ENCODE data around the gene POC1B.

POC1B gene

GRCh38 chr12:89516633-89517032 is 9.2 kb downstream of the POC1B start:
- no peak for ATAC-seq
- no peak for TF ChIP-seq ARNTL (CRISPR knock-in tag; IDR thresholded peaks at IDR 0.05; ENCODE audit: borderline replicate concordance, low read depth)
- TF ChIP-seq, protein P1, sequence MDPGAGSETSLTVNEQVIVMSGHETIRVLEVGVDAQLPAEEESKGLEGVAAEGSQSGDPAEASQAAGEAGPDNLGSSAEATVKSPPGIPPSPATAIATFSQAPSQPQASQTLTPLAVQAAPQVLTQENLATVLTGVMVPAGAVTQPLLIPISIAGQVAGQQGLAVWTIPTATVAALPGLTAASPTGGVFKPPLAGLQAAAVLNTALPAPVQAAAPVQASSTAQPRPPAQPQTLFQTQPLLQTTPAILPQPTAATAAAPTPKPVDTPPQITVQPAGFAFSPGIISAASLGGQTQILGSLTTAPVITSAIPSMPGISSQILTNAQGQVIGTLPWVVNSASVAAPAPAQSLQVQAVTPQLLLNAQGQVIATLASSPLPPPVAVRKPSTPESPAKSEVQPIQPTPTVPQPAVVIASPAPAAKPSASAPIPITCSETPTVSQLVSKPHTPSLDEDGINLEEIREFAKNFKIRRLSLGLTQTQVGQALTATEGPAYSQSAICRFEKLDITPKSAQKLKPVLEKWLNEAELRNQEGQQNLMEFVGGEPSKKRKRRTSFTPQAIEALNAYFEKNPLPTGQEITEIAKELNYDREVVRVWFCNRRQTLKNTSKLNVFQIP (CRISPR knock-in tag; IDR thresholded peaks at IDR 0.05; ENCODE audit: borderline replicate concordance, low read depth): no peak
- no peak for TF ChIP-seq ESRRG (CRISPR knock-in tag; IDR thresholded peaks at IDR 0.05)
- TF ChIP-seq ZNF565 (CRISPR knock-in tag; conservative IDR thresholded peaks at IDR 0.05; ENCODE audit: low read depth): no peak
- no peak for TF ChIP-seq ZC3H10 (CRISPR knock-in tag; IDR thresholded peaks at IDR 0.05)
- TF ChIP-seq, protein P2, sequence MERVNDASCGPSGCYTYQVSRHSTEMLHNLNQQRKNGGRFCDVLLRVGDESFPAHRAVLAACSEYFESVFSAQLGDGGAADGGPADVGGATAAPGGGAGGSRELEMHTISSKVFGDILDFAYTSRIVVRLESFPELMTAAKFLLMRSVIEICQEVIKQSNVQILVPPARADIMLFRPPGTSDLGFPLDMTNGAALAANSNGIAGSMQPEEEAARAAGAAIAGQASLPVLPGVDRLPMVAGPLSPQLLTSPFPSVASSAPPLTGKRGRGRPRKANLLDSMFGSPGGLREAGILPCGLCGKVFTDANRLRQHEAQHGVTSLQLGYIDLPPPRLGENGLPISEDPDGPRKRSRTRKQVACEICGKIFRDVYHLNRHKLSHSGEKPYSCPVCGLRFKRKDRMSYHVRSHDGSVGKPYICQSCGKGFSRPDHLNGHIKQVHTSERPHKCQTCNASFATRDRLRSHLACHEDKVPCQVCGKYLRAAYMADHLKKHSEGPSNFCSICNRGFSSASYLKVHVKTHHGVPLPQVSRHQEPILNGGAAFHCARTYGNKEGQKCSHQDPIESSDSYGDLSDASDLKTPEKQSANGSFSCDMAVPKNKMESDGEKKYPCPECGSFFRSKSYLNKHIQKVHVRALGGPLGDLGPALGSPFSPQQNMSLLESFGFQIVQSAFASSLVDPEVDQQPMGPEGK (CRISPR knock-in tag; IDR thresholded peaks at IDR 0.05; ENCODE audit: borderline replicate concordance): no peak

DNA sequence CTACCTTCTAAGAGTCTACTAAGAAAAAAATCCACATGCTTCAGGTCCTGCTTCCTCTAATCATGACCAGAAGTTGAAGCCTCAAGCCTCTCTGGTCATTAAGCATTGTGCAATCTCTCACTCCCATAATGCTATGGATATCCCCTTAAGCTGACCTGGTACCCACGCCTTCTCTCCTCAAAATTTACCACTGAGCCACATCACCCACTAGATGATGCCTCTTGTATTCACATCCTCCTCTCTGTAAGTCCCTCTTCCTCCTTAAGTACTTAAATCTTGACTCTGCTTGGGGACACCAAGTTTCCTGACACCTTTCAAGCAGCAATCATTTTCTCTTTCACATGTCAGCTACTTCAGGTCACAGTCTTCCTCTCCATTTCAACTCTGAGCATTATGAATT is 11.1 kb downstream of the POC1B start:
- ATAC-seq: no peak
- TF ChIP-seq, protein P3, sequence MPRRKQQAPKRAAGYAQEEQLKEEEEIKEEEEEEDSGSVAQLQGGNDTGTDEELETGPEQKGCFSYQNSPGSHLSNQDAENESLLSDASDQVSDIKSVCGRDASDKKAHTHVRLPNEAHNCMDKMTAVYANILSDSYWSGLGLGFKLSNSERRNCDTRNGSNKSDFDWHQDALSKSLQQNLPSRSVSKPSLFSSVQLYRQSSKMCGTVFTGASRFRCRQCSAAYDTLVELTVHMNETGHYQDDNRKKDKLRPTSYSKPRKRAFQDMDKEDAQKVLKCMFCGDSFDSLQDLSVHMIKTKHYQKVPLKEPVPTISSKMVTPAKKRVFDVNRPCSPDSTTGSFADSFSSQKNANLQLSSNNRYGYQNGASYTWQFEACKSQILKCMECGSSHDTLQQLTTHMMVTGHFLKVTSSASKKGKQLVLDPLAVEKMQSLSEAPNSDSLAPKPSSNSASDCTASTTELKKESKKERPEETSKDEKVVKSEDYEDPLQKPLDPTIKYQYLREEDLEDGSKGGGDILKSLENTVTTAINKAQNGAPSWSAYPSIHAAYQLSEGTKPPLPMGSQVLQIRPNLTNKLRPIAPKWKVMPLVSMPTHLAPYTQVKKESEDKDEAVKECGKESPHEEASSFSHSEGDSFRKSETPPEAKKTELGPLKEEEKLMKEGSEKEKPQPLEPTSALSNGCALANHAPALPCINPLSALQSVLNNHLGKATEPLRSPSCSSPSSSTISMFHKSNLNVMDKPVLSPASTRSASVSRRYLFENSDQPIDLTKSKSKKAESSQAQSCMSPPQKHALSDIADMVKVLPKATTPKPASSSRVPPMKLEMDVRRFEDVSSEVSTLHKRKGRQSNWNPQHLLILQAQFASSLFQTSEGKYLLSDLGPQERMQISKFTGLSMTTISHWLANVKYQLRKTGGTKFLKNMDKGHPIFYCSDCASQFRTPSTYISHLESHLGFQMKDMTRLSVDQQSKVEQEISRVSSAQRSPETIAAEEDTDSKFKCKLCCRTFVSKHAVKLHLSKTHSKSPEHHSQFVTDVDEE (CRISPR knock-in tag; IDR thresholded peaks at IDR 0.05): no peak
- TF ChIP-seq CSRNP3 (CRISPR knock-in tag; IDR thresholded peaks at IDR 0.05) (no peak), ZFP30 (CRISPR knock-in tag; IDR thresholded peaks at IDR 0.05) (no peak), CSDC2 (CRISPR knock-in tag; IDR thresholded peaks at IDR 0.05) (no peak), PPARA (CRISPR knock-in tag; IDR thresholded peaks at IDR 0.05; ENCODE audit: borderline replicate concordance) (no peak), ESRRG (CRISPR knock-in tag; IDR thresholded peaks at IDR 0.05) (no peak), ZC3H10 (CRISPR knock-in tag; IDR thresholded peaks at IDR 0.05) (no peak), TOX (CRISPR knock-in tag; IDR thresholded peaks at IDR 0.05; ENCODE audit: borderline replicate concordance) (no peak), ARNTL (CRISPR knock-in tag; IDR thresholded peaks at IDR 0.05; ENCODE audit: borderline replicate concordance, low read depth) (no peak), BACH2 (CRISPR knock-in tag; IDR thresholded peaks at IDR 0.05; ENCODE audit: borderline replicate concordance) (no peak), RARB (CRISPR knock-in tag; IDR thresholded peaks at IDR 0.05) (no peak), ISL1 (CRISPR knock-in tag; IDR thresholded peaks at IDR 0.05) (no peak), ZFP3 (CRISPR knock-in tag; IDR thresholded peaks at IDR 0.05) (no peak), OSR1 (CRISPR knock-in tag; IDR thresholded peaks at IDR 0.05) (no peak), ZNF70 (CRISPR knock-in tag; IDR thresholded peaks at IDR 0.05) (no peak), ZNF8 (CRISPR knock-in tag; IDR thresholded peaks at IDR 0.05) (no peak), TCF4 (CRISPR knock-in tag; IDR thresholded peaks at IDR 0.05; ENCODE audit: borderline replicate concordance) (no peak)
- TF ChIP-seq, protein P1 (CRISPR knock-in tag; IDR thresholded peaks at IDR 0.05; ENCODE audit: borderline replicate concordance, low read depth): no peak
- TF ChIP-seq, protein P4, sequence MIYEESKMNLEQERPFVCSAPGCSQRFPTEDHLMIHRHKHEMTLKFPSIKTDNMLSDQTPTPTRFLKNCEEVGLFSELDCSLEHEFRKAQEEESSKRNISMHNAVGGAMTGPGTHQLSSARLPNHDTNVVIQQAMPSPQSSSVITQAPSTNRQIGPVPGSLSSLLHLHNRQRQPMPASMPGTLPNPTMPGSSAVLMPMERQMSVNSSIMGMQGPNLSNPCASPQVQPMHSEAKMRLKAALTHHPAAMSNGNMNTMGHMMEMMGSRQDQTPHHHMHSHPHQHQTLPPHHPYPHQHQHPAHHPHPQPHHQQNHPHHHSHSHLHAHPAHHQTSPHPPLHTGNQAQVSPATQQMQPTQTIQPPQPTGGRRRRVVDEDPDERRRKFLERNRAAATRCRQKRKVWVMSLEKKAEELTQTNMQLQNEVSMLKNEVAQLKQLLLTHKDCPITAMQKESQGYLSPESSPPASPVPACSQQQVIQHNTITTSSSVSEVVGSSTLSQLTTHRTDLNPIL (CRISPR knock-in tag; IDR thresholded peaks at IDR 0.05; ENCODE audit: low read depth): no peak

All from SK-N-SH treated with all-trans-retinoic acid at 6 μM for 48 hours (cell line).